ENCODE results near the gene CSNK1D.

Gene CSNK1D

DNA sequence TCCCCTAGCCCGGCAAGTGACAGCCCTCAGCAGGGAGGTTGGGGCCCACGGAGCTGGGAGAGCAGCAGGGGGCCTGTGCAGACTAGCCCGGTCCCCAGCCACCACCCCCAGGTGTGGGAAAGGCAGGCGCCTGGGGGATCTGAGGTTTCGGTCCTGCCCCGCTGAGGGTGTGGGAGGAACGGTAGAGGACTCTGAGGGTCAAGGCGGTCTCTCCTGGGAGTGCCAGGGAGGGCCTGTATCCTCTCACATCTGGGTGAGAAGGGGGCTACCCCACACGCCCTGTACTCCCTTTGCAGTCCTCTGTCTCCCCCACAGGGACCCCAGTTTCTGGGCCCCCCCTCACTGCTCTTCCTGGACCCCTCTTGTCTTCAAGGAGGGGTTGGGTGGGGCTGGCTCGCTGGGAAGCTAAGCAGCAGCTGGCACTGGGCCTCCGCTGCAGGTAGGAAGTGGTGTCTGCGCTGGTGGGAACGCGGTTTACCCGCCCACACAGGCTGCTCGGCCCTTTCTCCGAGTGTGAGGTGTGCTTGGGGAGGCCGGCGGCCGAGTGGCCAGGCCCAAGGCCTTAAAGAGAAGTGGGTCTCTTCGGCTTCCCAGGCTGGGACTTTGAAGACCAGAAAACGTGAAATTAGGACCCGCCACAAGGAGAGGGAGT is 28.5 kb upstream of the CSNK1D start:
- Histone ChIP-seq H3K4me2 (ENCODE audit: low read length) (no peak overlapping the region), H3K9me3 (ENCODE audit: insufficient read depth, low read length) (no peaks in the 10 kb centered on the region), H3K4me1 (ENCODE audit: low read length) (peaks cover 17% of the 10 kb centered on the region), H3K36me3 (replicated peaks; ENCODE audit: low read depth, low read length) (no peaks in the 10 kb centered on the region), H3K27ac (ENCODE audit: low read length) (no peak overlapping the region), H2AFZ (ENCODE audit: low read depth, low read length) (no peak overlapping the region), H4K20me1 (ENCODE audit: insufficient read depth, low read length) (no peaks in the 10 kb centered on the region), H3K4me3 (ENCODE audit: low read length) (no peak overlapping the region), H3K79me2 (ENCODE audit: low read length) (no peaks in the 10 kb centered on the region), H3K27me3 (ENCODE audit: low read depth, low read length) (peaks cover 7% of the 10 kb centered on the region), H3K9ac (ENCODE audit: low read length) (no peak overlapping the region)
- TF ChIP-seq, protein P1, sequence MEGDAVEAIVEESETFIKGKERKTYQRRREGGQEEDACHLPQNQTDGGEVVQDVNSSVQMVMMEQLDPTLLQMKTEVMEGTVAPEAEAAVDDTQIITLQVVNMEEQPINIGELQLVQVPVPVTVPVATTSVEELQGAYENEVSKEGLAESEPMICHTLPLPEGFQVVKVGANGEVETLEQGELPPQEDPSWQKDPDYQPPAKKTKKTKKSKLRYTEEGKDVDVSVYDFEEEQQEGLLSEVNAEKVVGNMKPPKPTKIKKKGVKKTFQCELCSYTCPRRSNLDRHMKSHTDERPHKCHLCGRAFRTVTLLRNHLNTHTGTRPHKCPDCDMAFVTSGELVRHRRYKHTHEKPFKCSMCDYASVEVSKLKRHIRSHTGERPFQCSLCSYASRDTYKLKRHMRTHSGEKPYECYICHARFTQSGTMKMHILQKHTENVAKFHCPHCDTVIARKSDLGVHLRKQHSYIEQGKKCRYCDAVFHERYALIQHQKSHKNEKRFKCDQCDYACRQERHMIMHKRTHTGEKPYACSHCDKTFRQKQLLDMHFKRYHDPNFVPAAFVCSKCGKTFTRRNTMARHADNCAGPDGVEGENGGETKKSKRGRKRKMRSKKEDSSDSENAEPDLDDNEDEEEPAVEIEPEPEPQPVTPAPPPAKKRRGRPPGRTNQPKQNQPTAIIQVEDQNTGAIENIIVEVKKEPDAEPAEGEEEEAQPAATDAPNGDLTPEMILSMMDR (IDR thresholded peaks at IDR 0.05; ENCODE audit: low read depth, low read length): no peak
- TF ChIP-seq EZH2phosphoT487 (IDR thresholded peaks at IDR 0.05; ENCODE audit: low read depth): no peak

DNA sequence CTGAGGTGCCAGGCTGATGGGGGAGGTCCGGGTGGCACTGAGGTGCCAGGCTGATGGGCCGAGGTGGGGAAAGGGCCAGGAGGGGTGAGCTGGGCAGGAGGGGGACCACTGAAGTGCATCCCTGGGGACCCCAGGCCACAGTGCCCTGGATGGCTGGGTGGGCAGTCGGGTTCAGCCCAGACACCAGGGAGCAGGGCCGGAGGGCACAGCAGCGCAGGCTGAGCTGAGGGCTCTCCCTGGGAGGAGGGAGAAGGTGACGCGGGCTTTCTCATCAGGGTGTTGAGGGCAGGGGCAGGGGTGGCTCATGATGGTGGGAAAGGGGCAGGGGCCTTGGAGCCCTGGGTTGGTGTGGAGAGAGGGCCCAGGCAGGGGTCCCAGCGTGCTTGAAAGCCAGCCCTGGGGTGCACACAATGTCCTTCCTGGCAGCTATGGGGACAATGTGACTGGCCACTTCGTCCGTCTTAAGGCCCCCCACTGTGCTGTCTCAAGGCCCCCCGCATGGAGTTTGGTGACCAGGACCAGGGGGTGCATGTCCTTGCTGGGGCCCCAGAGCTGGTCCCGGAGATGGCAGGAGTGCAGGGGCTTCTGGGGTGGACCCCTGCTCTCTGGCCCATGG is 27.9 kb upstream of the CSNK1D start:
- peak overlapping the region; percentile 65 for H3K4me3 ChIP-seq (ENCODE audit: low read length)
- H2AFZ ChIP-seq (ENCODE audit: low read depth, low read length): peak overlapping the region; percentile 92; the same call in 1 of the 2 replicates
- H3K27me3 ChIP-seq (ENCODE audit: low read depth, low read length): peaks cover 9% of the 10 kb centered on the region
- no peaks in the 10 kb centered on the region for H3K36me3 ChIP-seq (replicated peaks; ENCODE audit: low read depth, low read length)
- TF ChIP-seq, protein P1 (IDR thresholded peaks at IDR 0.05; ENCODE audit: low read depth, low read length): no peak
- TF ChIP-seq EZH2phosphoT487 (IDR thresholded peaks at IDR 0.05; ENCODE audit: low read depth): no peak
- H3K4me2 ChIP-seq (ENCODE audit: low read length): peak overlapping the region; percentile 85
- no peak overlapping the region for H3K27ac ChIP-seq (ENCODE audit: low read length)
- peak overlapping the region; percentile 36; the same call in 1 of the 2 replicates for H3K9ac ChIP-seq (ENCODE audit: low read length)
- H3K9me3 ChIP-seq (ENCODE audit: insufficient read depth, low read length): no peaks in the 10 kb centered on the region
- H4K20me1 ChIP-seq (ENCODE audit: insufficient read depth, low read length): no peaks in the 10 kb centered on the region
- peaks cover 23% of the 10 kb centered on the region for H3K4me1 ChIP-seq (ENCODE audit: low read length)
- no peaks in the 10 kb centered on the region for H3K79me2 ChIP-seq (ENCODE audit: low read length)

DNA sequence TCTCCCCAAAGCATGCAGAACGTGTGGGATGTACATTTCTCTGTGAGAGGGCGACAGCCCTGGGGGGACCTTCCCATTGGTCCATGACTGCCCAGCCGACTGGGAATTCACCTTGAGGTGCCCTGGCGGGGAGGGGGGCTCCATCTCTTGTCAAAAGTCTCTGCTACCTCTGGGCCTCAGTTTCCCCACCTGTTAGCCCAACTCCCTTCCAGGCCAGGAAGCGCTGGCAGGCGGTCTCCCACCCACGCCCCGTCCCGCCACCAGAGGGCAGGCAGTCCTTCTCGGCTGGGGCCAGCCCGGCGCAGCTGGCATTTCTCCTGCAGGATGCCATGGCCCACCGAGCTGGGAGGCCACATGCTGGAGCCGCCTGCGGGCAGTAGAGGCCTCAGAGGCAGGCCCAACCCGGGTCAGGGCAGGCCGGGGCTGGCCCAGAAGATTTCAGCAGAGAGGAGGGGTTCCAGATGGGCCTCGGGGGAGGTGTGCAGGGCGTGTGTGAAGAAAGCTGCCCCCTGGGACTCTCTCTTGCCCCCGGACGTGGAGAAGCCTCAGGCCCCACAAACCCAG is 27.3 kb upstream of the CSNK1D start:
- peaks cover 10% of the 10 kb centered on the region for H3K27me3 ChIP-seq (ENCODE audit: low read depth, low read length)
- peaks cover 25% of the 10 kb centered on the region for H3K4me1 ChIP-seq (ENCODE audit: low read length)
- peak overlapping the region; percentile 92 for H2AFZ ChIP-seq (ENCODE audit: low read depth, low read length)
- H3K4me3 ChIP-seq (ENCODE audit: low read length): peak overlapping the region; percentile 65
- H3K27ac ChIP-seq (ENCODE audit: low read length): no peak overlapping the region
- H4K20me1 ChIP-seq (ENCODE audit: insufficient read depth, low read length): no peaks in the 10 kb centered on the region
- peak overlapping the region; percentile 85 for H3K4me2 ChIP-seq (ENCODE audit: low read length)
- H3K79me2 ChIP-seq (ENCODE audit: low read length): no peaks in the 10 kb centered on the region
- H3K36me3 ChIP-seq (replicated peaks; ENCODE audit: low read depth, low read length): no peaks in the 10 kb centered on the region
- no peaks in the 10 kb centered on the region for H3K9me3 ChIP-seq (ENCODE audit: insufficient read depth, low read length)
- H3K9ac ChIP-seq (ENCODE audit: low read length): peak overlapping the region; percentile 36; the same call in 1 of the 2 replicates
- TF ChIP-seq, protein P1 (IDR thresholded peaks at IDR 0.05; ENCODE audit: low read depth, low read length): peak; percentile 81
- no peak for TF ChIP-seq EZH2phosphoT487 (IDR thresholded peaks at IDR 0.05; ENCODE audit: low read depth)

DNA sequence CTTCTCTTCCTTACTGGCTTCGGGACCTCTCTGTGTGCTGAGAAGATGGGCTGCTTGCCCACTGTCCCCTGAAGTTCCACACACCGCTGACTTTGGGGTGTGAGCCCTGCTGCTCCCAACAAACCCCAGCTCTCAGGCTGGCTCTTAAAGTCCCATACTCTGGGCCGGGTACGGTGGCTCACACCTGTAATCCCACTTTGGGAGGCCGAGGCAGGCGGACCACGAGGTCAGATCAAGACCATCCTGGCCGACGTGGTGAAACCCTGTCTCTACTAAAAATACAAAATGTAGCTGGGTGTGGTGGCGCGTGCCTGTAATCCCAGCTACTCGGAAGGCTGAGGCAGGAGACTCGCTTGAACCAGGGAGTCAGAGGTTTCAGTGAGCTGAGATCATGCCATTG is 26.7 kb upstream of the CSNK1D start:
- Histone ChIP-seq H3K4me1 (ENCODE audit: low read length) (peaks cover 25% of the 10 kb centered on the region), H3K4me2 (ENCODE audit: low read length) (no peak overlapping the region), H3K27me3 (ENCODE audit: low read depth, low read length) (peaks cover 10% of the 10 kb centered on the region), H3K4me3 (ENCODE audit: low read length) (no peak overlapping the region), H4K20me1 (ENCODE audit: insufficient read depth, low read length) (no peaks in the 10 kb centered on the region), H3K36me3 (replicated peaks; ENCODE audit: low read depth, low read length) (no peaks in the 10 kb centered on the region), H3K79me2 (ENCODE audit: low read length) (no peaks in the 10 kb centered on the region), H2AFZ (ENCODE audit: low read depth, low read length) (no peak overlapping the region), H3K9me3 (ENCODE audit: insufficient read depth, low read length) (no peaks in the 10 kb centered on the region), H3K27ac (ENCODE audit: low read length) (no peak overlapping the region), H3K9ac (ENCODE audit: low read length) (no peak overlapping the region)
- TF ChIP-seq, protein P1 (IDR thresholded peaks at IDR 0.05; ENCODE audit: low read depth, low read length): no peak
- no peak for TF ChIP-seq EZH2phosphoT487 (IDR thresholded peaks at IDR 0.05; ENCODE audit: low read depth)
